Thoracic aorta (tissue), 2 donors: ENCODE data around the gene NOTCH1. TPM values are rescaled to one million over a fixed set of nuclear protein-coding genes. Genes with fewer than 3 reads are reported as not detected.

Source experiments
- ATAC-seq: fragments of 150-250 bp; one replicate; pipeline ENCODE4 v1.8.0; 2017; ENCODE audit warnings: low read depth; ENCODE audit not compliant: insufficient number of reproducible peaks, low FRiP score
- DNase-seq: peaks from one replicate; pipeline ENCODE4 v3.0.0-alpha.2; 2020; ENCODE audit warnings: low spot score
- H3K27ac ChIP-seq, 2 donors: fragments of 200-600 bp; sonication (generic); 1 replicate in 1 of 2; 2 replicates in 1 of 2; pipeline ENCODE4 v1.5.1; 2016; ENCODE audit warnings: mild to moderate bottlenecking in 2 of 2, moderate library complexity in 2 of 2
- H3K27me3 ChIP-seq: fragments of 200-600 bp; sonication (generic); replicated peaks from 2 replicates; pipeline ENCODE4 v1.6.0; 2016; ENCODE audit warnings: mild to moderate bottlenecking; ENCODE audit not compliant: insufficient read depth
- H3K36me3 ChIP-seq: fragments of 200-600 bp; sonication (generic); one replicate; pipeline ENCODE4 v1.5.1; 2016
- H3K4me1 ChIP-seq, 2 donors: fragments of 200-600 bp; sonication (generic); 1 replicate in 1 of 2; 2 replicates in 1 of 2; pipeline versions ENCODE4 v1.5.1 to v1.6.0; 2016; ENCODE audit warnings: low read depth in 2 of 2, mild to moderate bottlenecking in 1 of 2; ENCODE audit not compliant: control insufficient read depth in 1 of 2
- H3K4me3 ChIP-seq: fragments of 200-600 bp; sonication (generic); 2 replicates; pipeline ENCODE4 v1.5.1; 2016; ENCODE audit warnings: mild to moderate bottlenecking
- H3K9me3 ChIP-seq: fragments of 200-600 bp; sonication (generic); 2 replicates; pipeline ENCODE4 v1.5.1; 2016
- total RNA-seq, 2 donors: library from RNA; depleted of rRNA; stranded (reverse); fragments of >200 nt; gene quantifications; one replicate each; pipeline versions ENCODE4 v1.1.0 to v1.2.3, GENCODE V29; 2016
- TF ChIP-seq, protein P1 (sequence below): fragments of 200-600 bp; sonication (generic); IDR thresholded peaks from one replicate; pipeline ENCODE4 v1.5.1; 2019; ENCODE audit warnings: antibody characterized with exemption

The NOTCH1 gene
- total RNA-seq, 2 donors from 2014 or later = 40.9 to 48.1 TPM

DNA sequence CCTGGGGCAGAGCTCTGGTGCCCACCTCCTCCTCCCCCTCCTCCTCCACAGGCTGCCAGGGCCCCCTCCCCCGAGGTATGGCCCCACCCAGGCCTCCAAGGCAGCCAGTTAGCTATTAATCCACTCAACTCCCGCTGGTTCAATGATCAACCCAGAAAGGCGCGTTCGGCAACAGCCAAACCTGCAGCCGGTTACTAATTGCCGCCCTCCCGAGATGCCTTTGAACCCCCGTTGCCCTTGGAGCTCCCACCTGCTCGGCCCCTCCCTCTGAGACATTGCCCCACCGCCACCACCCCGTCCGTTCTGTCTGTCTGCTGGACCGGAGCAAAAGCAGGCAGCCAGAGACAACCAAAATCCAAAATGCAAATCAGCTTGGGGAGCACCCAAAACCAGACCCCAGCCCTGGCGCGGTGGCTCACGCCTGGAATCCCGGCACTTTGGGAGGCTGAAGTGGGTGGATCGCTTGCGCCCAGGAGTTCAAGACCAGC is 25.8 kb downstream of the NOTCH1 start:
- ATAC-seq (no peak), DNase-seq (no peak)
- Histone ChIP-seq H3K9me3 (no peaks in the 10 kb centered on the region), H3K4me1 (peaks cover 0 to under 1% of the 10 kb centered on the region in 2 donors), H3K36me3 (peaks cover 48% of the 10 kb centered on the region), H3K4me3 (no peak overlapping the region), H3K27me3 (no peaks in the 10 kb centered on the region), H3K27ac (no peak overlapping the region)
- TF ChIP-seq, protein P1, sequence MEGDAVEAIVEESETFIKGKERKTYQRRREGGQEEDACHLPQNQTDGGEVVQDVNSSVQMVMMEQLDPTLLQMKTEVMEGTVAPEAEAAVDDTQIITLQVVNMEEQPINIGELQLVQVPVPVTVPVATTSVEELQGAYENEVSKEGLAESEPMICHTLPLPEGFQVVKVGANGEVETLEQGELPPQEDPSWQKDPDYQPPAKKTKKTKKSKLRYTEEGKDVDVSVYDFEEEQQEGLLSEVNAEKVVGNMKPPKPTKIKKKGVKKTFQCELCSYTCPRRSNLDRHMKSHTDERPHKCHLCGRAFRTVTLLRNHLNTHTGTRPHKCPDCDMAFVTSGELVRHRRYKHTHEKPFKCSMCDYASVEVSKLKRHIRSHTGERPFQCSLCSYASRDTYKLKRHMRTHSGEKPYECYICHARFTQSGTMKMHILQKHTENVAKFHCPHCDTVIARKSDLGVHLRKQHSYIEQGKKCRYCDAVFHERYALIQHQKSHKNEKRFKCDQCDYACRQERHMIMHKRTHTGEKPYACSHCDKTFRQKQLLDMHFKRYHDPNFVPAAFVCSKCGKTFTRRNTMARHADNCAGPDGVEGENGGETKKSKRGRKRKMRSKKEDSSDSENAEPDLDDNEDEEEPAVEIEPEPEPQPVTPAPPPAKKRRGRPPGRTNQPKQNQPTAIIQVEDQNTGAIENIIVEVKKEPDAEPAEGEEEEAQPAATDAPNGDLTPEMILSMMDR = no peak

GRCh38 chr9:136519263-136520052 is 26.4 kb downstream of the NOTCH1 start:
- Histone ChIP-seq H3K9me3 (no peaks in the 10 kb centered on the region), H3K4me3 (no peak overlapping the region), H3K27ac (no peak overlapping the region), H3K27me3 (no peaks in the 10 kb centered on the region), H3K36me3 (peaks cover 53% of the 10 kb centered on the region), H3K4me1 (no peaks in the 10 kb centered on the region)
- no peak for ATAC-seq
- DNase-seq = no peak
- TF ChIP-seq, protein P1 = no peak

DNA sequence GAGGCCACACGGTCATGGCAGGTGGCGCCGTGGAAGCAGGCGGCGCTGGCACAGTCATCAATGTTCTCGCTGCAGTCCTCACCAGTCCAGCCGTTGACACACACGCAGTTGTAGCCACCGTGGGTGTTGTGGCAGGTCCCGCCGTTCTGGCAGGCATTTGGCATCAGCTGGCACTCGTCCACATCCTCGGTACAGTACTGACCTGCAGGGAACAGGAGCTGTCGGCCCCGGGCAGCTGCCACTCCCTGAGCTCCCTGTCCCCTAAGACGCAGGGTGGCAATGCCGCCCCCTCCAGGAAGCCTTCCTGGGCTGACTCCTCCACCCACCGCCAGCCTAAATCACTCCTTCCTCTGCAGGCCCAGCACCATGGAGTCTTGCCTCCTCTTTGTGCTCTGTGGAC is 27.2 kb downstream of the NOTCH1 start:
- Histone ChIP-seq H3K36me3 (peaks cover 59% of the 10 kb centered on the region), H3K27me3 (no peaks in the 10 kb centered on the region), H3K4me3 (no peak overlapping the region), H3K27ac (no peak overlapping the region), H3K9me3 (no peaks in the 10 kb centered on the region), H3K4me1 (no peaks in the 10 kb centered on the region)
- ATAC-seq (no peak), DNase-seq (no peak)
- TF ChIP-seq, protein P1 = no peak

- no peak overlapping the region for H3K27ac ChIP-seq
- no peaks in the 10 kb centered on the region for H3K4me1 ChIP-seq
- peaks cover 60% of the 10 kb centered on the region for H3K36me3 ChIP-seq
- ATAC-seq (no peak), DNase-seq (no peak)
- H3K9me3 ChIP-seq = no peaks in the 10 kb centered on the region
- no peak overlapping the region for H3K4me3 ChIP-seq
- H3K27me3 ChIP-seq = no peaks in the 10 kb centered on the region
- TF ChIP-seq, protein P1 = no peak
These were observed 27.9 kb downstream of the NOTCH1 start for GRCh38 chr9:136517950-136518349.

GRCh38 chr9:136517012-136517743 is 28.7 kb downstream of the NOTCH1 start:
- Histone ChIP-seq H3K4me3 (no peak overlapping the region), H3K36me3 (peaks cover 65% of the 10 kb centered on the region), H3K27me3 (no peaks in the 10 kb centered on the region), H3K4me1 (no peaks in the 10 kb centered on the region), H3K27ac (no peak overlapping the region), H3K9me3 (no peaks in the 10 kb centered on the region)
- ATAC-seq = no peak
- DNase-seq = no peak
- TF ChIP-seq, protein P1 = no peak
